GM13977 (cell line): ENCODE results near the gene COLEC12.

Source experiments
- DNase-seq: peaks from one replicate; pipeline ENCODE4 v3.0.0; 2012; ENCODE audit warnings: low spot score
- CTCF ChIP-seq: IDR thresholded peaks from 2 replicates; pipeline ENCODE4 v1.5.1; 2012; ENCODE audit warnings: mild to moderate bottlenecking, control low read depth; ENCODE audit not compliant: insufficient read depth; ENCODE audit errors: extremely low read depth, missing control alignments
- in situ Hi-C: fragments of 300-500 bp; cut with MboI; formaldehyde crosslinking; loops from one replicate; pipeline ENCODE4 v1.12.0; 2022; ENCODE audit warnings: low sequenced_read_pairs, low pct_unique_long_range_greater_than_20kb, mixed read lengths, inconsistent platforms; ENCODE audit not compliant: unreplicated experiment

COLEC12 gene

GRCh38 chr18:332721-333510 is 167.6 kb downstream of the COLEC12 start:
- no peak for DNase-seq
- no peak for TF ChIP-seq CTCF
- in situ Hi-C loops, result no loop called here

- DNase-seq, result no peak
- in situ Hi-C loops, result no loop called here
- TF ChIP-seq CTCF, result no peak
Measured at GRCh38 chr18:332007-332406, 168.5 kb downstream of the COLEC12 start.

GRCh38 chr18:331221-331821 is 169.2 kb downstream of the COLEC12 start:
- no peak for DNase-seq
- in situ Hi-C loops, result no loop called here
- TF ChIP-seq CTCF, result no peak

- no peak for DNase-seq
- TF ChIP-seq CTCF, result no peak
- in situ Hi-C loops, result no loop called here
Measured at GRCh38 chr18:328928-329327, 171.6 kb downstream of the COLEC12 start.

GRCh38 chr18:326846-327245 is 173.7 kb downstream of the COLEC12 start:
- DNase-seq, result no peak
- no peak for TF ChIP-seq CTCF
- in situ Hi-C loops, result no loop called here

- DNase-seq, result no peak
- in situ Hi-C loops, result no loop called here
- no peak for TF ChIP-seq CTCF
Measured at GRCh38 chr18:323253-323622, 177.3 kb downstream of the COLEC12 start.
